ENCODE results near the gene PRKG1.

Gene PRKG1

DNA sequence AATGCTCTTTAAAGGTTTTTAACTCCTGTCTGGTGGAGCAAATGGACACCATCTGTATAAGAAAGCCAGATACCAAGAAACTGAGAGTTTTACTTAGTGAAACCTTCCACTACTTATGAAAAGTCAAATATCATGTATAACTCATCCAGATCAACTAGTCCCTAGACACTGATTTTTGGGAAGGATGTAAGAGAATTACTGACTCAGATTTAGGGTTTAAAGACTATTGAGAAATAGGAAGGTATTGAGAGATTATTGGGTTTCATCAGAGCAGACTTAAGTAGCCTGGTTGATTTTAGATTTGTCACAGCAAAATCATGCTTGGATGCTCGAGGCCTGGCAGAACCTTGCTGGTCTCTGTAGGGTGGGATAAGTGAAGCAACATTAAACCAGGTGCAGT lies 622.0 kb downstream of the PRKG1 start:
- no peak for DNase-seq (ENCODE audit: low read depth, low spot score)

DNA sequence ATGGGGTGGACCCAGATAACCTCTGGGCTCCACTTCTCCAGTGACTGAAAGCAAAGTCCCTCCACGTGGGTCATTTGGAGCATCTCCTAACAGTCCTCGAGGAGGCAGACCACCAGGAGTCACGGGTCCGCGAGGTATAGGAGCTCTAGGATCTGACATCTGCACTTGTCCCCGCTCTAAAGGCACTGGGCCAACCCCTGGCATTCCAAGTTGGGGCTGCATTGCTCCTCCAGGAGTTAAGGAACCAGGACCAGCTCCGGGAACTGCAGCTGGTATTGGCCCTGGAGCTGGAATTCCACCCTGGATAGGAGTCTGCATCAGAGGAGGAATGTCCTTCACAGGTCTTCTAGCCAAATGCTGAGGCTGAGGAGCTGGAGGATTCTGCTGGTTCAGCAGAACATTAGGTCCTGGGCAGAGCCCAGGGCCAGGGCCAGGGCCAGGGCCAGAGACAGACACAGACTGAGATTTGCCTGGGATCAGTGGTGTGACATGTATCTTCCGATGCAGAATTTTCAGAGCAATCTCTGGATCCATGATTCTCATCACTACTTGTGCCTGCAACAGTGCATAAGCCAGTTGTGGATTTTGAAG lies 624.3 kb downstream of the PRKG1 start:
- DNase-seq (ENCODE audit: low read depth, low spot score) = no peak

- DNase-seq (ENCODE audit: low read depth, low spot score) = no peak
Measured at GRCh38 chr10:51699145-51699474, 624.8 kb downstream of the PRKG1 start.

DNA sequence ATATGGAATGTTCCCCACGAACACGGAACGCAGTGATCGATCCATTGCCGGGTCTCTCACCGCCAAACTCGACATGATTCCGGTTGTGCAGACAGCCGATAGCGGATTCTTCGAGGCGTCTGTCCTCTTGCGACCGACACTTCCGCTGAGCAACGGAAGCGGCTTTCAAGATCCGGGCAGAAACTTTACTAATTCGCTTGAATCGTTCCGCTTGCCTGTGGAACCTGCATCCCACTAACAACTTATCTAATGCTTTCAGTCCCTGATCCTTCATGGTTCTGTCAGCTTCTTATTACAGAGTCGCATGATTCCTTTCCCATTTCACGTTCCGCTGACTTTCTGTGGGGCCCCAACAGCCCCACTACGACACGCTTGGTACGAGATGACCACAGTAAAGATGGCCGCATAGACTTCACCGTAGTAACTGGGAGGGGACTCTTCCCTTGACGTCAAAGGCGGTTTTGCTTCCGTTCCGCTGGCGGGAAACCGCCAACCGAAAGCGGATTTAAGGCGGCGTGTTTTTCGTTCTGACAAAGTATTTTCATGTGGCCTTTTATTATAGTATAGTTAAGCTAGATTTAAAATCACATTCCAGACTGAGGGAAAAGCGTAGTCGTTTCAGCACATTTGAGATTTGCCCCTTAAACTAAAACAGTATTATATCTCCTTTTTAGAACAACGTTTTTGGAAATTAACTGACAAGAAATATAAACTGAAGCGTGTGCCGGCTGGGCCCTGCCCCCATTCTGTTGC lies 625.4 kb downstream of the PRKG1 start, which contains the start of gene CSTF2T:
Gene CSTF2T, minus strand, starts transcription at position 121 of the 753 bp plus-strand sequence. Its CDS starts 46 bp downstream, at position 75.
- peak; percentile 88 for DNase-seq (ENCODE audit: low read depth, low spot score)

DNA sequence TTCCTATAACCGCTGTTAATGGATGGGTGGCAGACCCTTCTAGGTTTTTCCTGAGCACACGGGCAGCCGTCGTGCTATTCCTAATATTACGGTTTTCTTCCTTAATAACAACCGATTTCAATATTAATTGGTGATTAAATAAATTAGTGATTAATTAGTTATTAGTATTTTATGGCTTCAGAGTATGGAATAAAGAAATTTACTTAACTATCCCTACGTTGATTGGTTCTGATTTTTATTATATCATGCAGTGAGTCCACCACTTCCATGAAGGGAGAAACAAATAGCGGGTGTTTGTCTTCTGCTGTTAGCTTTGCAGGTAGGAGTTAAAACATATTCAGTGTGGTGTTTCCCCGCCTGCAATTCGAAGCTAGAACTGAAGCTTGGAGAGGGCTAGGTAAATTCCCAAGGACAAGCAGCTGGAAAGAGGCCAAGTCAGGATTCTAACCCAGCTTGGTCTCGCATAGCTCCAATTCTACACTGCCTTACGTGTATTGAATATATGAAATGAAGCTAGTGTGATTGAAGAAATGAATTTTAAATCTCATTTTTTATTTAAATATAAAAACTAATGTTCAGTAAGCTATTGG lies 626.0 kb downstream of the PRKG1 start:
- peak; percentile 2 for DNase-seq (ENCODE audit: low read depth, low spot score)

DNA sequence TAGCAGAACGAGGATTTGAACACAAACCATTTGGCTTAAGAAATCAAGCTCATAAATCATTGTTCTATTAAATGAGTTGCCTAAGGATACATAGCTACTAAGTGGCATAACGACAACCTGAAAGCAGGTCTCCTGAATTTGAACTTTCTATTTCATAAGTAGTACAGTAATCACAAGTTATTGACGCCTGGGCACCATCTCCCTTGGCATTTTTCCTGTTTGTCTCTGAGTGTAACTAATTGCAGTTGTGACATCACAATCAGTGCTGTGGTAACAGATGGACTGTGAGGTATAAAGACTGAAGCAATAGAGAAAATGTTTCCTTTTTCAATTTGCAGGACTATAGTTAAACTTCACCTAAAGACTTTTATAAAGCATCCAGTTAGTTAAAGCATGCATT lies 631.5 kb downstream of the PRKG1 start:
- no peak for DNase-seq (ENCODE audit: low read depth, low spot score)

DNA sequence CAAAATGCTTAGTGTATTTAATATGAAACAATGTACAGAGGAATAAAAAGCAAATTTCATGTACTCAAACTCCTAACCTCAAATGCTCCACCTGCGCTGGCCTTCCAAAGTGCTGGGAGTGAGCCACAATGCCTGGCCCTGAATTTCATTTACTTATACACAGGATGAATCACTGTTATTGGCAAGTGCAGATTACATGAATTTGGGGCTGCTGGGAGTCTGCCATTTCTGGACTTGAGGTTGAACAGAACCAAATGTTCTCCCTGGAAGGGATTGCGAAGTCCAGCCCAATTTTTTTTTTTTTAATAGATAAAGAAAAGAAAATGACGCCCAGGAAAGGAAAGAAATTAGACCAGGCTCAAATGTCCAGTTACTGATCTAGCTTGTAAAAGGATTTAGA lies 631.9 kb downstream of the PRKG1 start:
- no peak for DNase-seq (ENCODE audit: low read depth, low spot score)

DNA sequence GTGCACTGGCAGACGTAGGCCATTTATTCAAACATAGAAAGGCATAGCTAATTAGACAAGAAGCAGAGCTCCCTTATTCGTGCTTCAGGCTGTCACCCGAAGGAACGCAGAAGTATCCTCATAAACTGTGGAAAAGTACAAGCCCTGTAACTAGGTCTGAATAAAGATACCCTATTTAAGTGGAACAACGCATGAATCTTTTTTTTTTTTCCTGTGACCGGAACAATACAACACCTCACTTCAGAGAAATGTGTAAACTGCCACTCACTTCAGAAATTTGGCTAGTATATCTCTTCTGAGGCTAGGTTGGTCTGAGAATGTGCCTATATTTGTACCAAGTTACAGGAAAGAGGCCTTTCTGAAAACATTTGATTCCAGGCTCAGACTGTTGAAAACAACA lies 633.1 kb downstream of the PRKG1 start:
- DNase-seq (ENCODE audit: low read depth, low spot score) = no peak

GRCh38 chr10:51707821-51708424 lies 633.6 kb downstream of the PRKG1 start:
- DNase-seq (ENCODE audit: low read depth, low spot score) = no peak

DNA sequence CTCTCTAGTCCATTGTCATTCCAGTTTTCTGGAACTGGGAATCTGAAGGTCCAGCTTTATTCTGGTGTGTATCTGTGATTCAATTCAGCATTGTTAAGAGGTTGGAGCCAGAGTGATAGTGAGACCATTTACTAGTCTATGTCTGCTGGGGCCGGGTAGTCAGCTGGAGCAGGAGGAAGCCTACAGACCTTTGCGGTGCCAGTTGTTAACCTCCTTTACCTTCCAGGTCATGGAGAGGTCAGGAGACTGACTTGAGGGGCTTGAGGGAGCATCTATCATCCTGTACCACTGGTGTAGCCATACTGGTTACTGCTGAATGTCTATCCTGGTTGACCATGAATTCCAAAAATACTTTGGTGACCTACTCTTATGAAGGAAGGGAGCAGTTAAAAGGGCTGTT lies 634.3 kb downstream of the PRKG1 start:
- DNase-seq (ENCODE audit: low read depth, low spot score) = no peak

DNA sequence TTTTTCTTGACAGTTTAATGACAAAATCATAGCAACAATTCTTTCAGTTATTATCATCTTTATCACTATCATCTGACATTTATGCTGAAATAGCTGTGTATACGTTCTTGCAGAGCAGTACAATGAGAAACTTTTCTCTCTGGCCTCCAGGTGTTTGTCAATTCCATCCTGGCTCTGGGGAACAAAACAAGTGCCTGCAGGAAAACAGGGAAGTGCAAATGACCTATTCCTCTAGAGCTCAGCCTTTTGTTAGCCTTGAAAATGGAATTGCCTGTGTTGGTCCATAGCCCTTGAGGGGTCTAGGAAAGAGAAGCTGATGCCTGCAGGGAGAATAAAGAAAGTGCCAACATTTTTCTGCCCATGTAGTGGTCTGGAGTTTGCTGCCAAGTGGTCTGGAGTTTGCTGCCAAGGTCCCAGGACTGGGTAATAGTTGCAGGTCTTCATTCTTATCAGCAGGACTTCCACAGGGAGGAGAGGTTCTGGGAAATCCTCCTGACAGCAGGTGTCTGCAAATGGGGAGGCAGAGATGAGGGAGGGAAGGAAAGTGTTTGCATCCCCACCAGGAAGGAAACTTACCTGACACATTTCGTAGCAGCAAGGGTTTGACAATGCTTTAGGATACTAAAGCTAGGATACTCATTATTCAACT lies 635.2 kb downstream of the PRKG1 start:
- no peak for DNase-seq (ENCODE audit: low read depth, low spot score)

DNA sequence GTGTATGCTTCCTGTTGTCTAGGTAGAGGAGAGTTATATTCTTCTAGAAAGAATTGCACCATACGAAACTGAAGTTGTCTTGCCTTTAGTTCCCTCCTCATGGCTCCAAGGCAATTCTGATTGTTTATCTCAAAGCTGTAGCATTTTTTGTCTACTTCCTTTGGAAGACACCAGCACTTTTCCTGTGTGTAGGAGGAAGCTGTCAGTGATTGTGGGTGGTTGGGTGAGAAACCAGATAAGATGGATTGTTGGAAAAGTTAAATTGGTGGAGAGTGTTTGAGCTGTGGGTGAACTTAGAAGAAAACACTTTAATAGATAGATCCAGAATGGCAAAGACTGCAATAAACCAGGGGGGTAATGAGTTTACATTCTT lies 637.2 kb downstream of the PRKG1 start:
- DNase-seq (ENCODE audit: low read depth, low spot score) = no peak

GRCh38 chr10:51716981-51717380 lies 642.7 kb downstream of the PRKG1 start:
- DNase-seq (ENCODE audit: low read depth, low spot score) = no peak

- no peak for DNase-seq (ENCODE audit: low read depth, low spot score)
Measured at GRCh38 chr10:51718804-51719291, 644.6 kb downstream of the PRKG1 start.

- no peak for DNase-seq (ENCODE audit: low read depth, low spot score)
Measured at GRCh38 chr10:51724038-51724437, 649.8 kb downstream of the PRKG1 start.

DNA sequence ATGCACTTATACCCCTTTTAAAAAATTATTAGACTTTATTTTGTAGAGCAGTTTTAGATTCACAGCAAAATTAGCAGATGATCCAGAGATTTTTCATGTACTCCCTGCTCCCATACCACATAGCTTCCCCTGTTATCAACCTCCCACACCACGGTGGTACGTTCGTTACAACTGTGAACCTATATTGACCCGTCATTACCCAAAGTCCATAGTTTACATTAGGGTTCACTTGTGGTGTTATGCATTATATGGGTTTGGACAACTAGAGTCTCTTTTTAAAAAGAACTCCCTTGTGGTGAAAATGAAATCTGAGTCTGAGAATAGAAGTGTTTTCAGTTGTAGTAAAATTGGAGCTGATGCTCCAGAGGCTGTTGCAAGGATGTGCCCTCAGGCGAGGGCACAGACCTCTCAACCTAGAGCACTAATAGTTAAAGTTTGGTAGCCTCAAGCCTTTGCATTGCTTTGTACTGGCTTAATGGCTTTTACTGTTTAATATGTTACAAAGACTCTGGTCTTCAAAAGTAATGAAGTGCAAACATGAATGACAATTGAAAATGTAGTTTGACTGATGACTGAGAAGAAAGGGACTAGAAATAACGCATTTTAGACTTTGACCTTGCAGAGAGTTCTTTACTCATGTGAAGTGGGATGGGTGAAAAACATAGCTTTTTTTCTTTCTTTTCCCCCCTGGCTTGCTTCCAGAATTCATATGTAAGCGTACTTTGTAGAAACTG lies 655.7 kb downstream of the PRKG1 start:
- no peak for DNase-seq (ENCODE audit: low read depth, low spot score)

- no peak for DNase-seq (ENCODE audit: low read depth, low spot score)
Measured at GRCh38 chr10:51733057-51733456, 658.8 kb downstream of the PRKG1 start.

- DNase-seq (ENCODE audit: low read depth, low spot score) = no peak
Measured at GRCh38 chr10:51743146-51743545, 668.9 kb downstream of the PRKG1 start.

GRCh38 chr10:51744235-51745000 lies 670.1 kb downstream of the PRKG1 start:
- DNase-seq (ENCODE audit: low read depth, low spot score) = no peak

GRCh38 chr10:51745397-51745796 lies 671.1 kb downstream of the PRKG1 start:
- no peak for DNase-seq (ENCODE audit: low read depth, low spot score)

DNA sequence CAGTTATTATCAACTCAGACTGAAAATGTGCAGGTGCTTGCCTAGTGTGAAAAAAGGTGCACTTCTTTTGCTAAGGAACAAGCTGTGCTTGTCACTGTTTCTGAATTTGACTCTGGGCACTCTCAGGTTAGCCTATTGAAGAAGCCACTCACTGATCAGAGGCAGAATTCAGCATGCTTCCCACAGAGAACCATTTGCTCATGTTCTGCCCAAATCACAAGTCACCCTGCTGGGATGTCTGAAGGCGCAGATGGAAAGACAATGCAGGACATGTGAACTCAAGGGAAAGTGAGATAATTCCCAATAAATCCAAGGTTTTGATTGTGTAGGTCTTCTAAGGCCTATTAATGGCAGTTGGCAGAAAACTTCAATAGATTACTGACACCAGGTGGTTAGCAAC lies 672.9 kb downstream of the PRKG1 start:
- no peak for DNase-seq (ENCODE audit: low read depth, low spot score)

Data from activated CD4-positive, CD25-positive, alpha-beta regulatory T cell treated with anti-CD3 and anti-CD28 coated beads, Interleukin-2, amount 50 U/mL, for 16 hours (primary cell).